GM12878 (cell line): Measurements from ENCODE around the gene CCDC106. TPM values are rescaled to one million over a fixed set of nuclear protein-coding genes. Genes with fewer than 3 reads are reported as not detected.
A peak's percentile ranks its signal among the peaks of the same experiment; 100 is the strongest.

ENCODE experiments used
- ATF7 ChIP-seq: fragments of 450-650 bp; IDR thresholded peaks from 2 replicates; pipeline ENCODE4 v1.6.1; 2016; ENCODE audit warnings: low read depth, mild to moderate bottlenecking
- BACH1 ChIP-seq: fragments of 450-650 bp; IDR thresholded peaks from 2 replicates; pipeline ENCODE4 v1.6.1; 2017; ENCODE audit warnings: mild to moderate bottlenecking, borderline replicate concordance
- BRCA1 ChIP-seq: IDR thresholded peaks from 2 replicates; pipeline ENCODE4 v1.6.1; 2011; ENCODE audit warnings: low read depth, low read length, improper control_type of control experiment
- CTCF ChIP-seq, 3 experiments: IDR thresholded peaks in 2 of 3; conservative IDR thresholded peaks in 1 of 3; 2 replicates each; pipeline ENCODE4 v1.5.1; 2011; ENCODE audit warnings: low read depth in 3 of 3, low read length in 3 of 3, mild to moderate bottlenecking in 3 of 3, control low read depth in 2 of 3, moderate library complexity in 2 of 3, inconsistent platforms in 1 of 3, mixed read lengths in 1 of 3; ENCODE audit not compliant: control insufficient read depth in 2 of 3, insufficient read depth in 1 of 3; ENCODE audit errors: extremely low read depth in 1 of 3
- E2F4 ChIP-seq: IDR thresholded peaks from 2 replicates; pipeline ENCODE4 v1.6.1; 2012; ENCODE audit warnings: low read depth, low read length, improper control_type of control experiment
- ELK1 ChIP-seq: IDR thresholded peaks from 2 replicates; pipeline ENCODE4 v1.6.1; 2012; ENCODE audit warnings: low read depth, low read length, improper control_type of control experiment
- HDGF ChIP-seq: fragments of 450-650 bp; IDR thresholded peaks from 2 replicates; pipeline ENCODE4 v1.6.1; 2016; ENCODE audit warnings: antibody characterized with exemption
- KLF5 ChIP-seq: fragments of 450-650 bp; IDR thresholded peaks from 2 replicates; pipeline ENCODE4 v1.6.1; 2014; ENCODE audit warnings: mild to moderate bottlenecking; ENCODE audit not compliant: partially characterized antibody
- MEF2A ChIP-seq: IDR thresholded peaks from 2 replicates; pipeline ENCODE4 v1.6.1; 2011; ENCODE audit warnings: low read depth, mild to moderate bottlenecking, low read length, moderate library complexity; ENCODE audit not compliant: insufficient read depth
- MYB ChIP-seq: fragments of 150-350 bp; IDR thresholded peaks from 2 replicates; pipeline ENCODE4 v1.6.1; 2014; ENCODE audit warnings: mild to moderate bottlenecking, low read depth, low read length, borderline replicate concordance
- PML ChIP-seq: IDR thresholded peaks from 2 replicates; pipeline ENCODE4 v1.6.1; 2012; ENCODE audit warnings: low read length, inconsistent platforms
- POLR2AphosphoS5 ChIP-seq: IDR thresholded peaks from 2 replicates; pipeline ENCODE4 v1.6.1; 2011; ENCODE audit warnings: mild to moderate bottlenecking, low read length, inconsistent platforms
- RFX5 ChIP-seq: IDR thresholded peaks from 2 replicates; pipeline ENCODE4 v1.6.1; 2011; ENCODE audit warnings: low read depth, low read length, improper control_type of control experiment
- SMARCA5 ChIP-seq: fragments of 450-650 bp; IDR thresholded peaks from 2 replicates; pipeline ENCODE4 v1.6.1; 2017; ENCODE audit warnings: mild to moderate bottlenecking
- SREBF1 ChIP-seq: IDR thresholded peaks from 2 replicates; pipeline ENCODE4 v1.6.1; 2012; ENCODE audit warnings: mild to moderate bottlenecking, low read length
- SREBF2 ChIP-seq: IDR thresholded peaks from 2 replicates; pipeline ENCODE4 v1.6.1; 2012; ENCODE audit warnings: mild to moderate bottlenecking, low read length
- STAT1 ChIP-seq: fragments of 450-650 bp; conservative IDR thresholded peaks from 2 replicates; pipeline ENCODE4 v1.6.1; 2014; ENCODE audit warnings: antibody characterized with exemption, mild to moderate bottlenecking
- TCF12 ChIP-seq: IDR thresholded peaks from 2 replicates; pipeline ENCODE4 v1.6.1; 2011; ENCODE audit warnings: low read depth, mild to moderate bottlenecking, low read length
- TCF3 ChIP-seq: IDR thresholded peaks from 2 replicates; pipeline ENCODE4 v1.6.1; 2012; ENCODE audit warnings: low read depth, mild to moderate bottlenecking, low read length, borderline replicate concordance; ENCODE audit not compliant: insufficient read depth
- TCF7 ChIP-seq: IDR thresholded peaks from 2 replicates; pipeline ENCODE4 v1.6.1; 2014; ENCODE audit warnings: antibody characterized with exemption, borderline replicate concordance
- YBX1 ChIP-seq: fragments of 450-650 bp; IDR thresholded peaks from 2 replicates; pipeline ENCODE4 v1.6.1; 2016; ENCODE audit warnings: antibody characterized with exemption
- ZBTB4 ChIP-seq: fragments of 450-650 bp; formaldehyde crosslinking; IDR thresholded peaks from 2 replicates; pipeline ENCODE4 v1.4.0; 2022; ENCODE audit warnings: mild to moderate bottlenecking, moderate library complexity
- ZZZ3 ChIP-seq: IDR thresholded peaks from 2 replicates; pipeline ENCODE4 v1.6.1; 2011; ENCODE audit warnings: low read depth; ENCODE audit not compliant: control insufficient read depth, insufficient read length
- polyA plus RNA-seq, 11 experiments: library from polyadenylated mRNA; depleted of rRNA in 4 of 11; unstranded in 6 of 11; stranded (reverse) in 5 of 11; fragments of >200 nt; fragmentation: Nextera tagmentation in 4 of 11; fragmentation: Illumina TruSeq in 1 of 11; extraction: Ambion mirVana in 4 of 11; extraction: Trizol in 1 of 11; gene quantifications; 1 replicate in 1 of 11; 2 replicates in 10 of 11; pipeline versions ENCODE4 v1.2.1 to v1.2.3, GENCODE V29; 2011 to 2016; ENCODE audit warnings: inconsistent platforms in 2 of 11, missing spikeins in 2 of 11, low read depth in 1 of 11
- total RNA-seq, 4 experiments: library from RNA; depleted of rRNA in 3 of 4; stranded (reverse); fragments of >200 nt in 3 of 4; fragmentation: Illumina TruSeq in 1 of 4; extraction: Trizol in 1 of 4; gene quantifications; 2 replicates each; pipeline versions ENCODE4 v1.2.1 to v1.2.3, GENCODE V29; 2013 to 2021

The CCDC106 gene
- total and polyA plus RNA-seq, 10 of the 15 experiments (the other 5 are each of a cell fraction or from before 2014, with no cell fraction given): 0.04 to 35.9 (median 19.8) TPM

GRCh38 chr19:55653651-55654322 lies 5.8 kb downstream of the CCDC106 start (continued):
- TF ChIP-seq ZBTB4 (CRISPR knock-in tag): no peak
- TF ChIP-seq CTCF (IDR thresholded peaks at IDR 0.05 in 2 of 3, conservative IDR thresholded peaks at IDR 0.05 in 1 of 3; ENCODE audit: control insufficient read depth in 2 of 3, extremely low read depth in 1 of 3, insufficient read depth in 1 of 3, low read depth in 3 of 3, low read length in 3 of 3): peak; percentile 100; a peak in 5 of 6 replicates
- TF ChIP-seq YBX1: no peak
- TF ChIP-seq ATF7: peak; percentile 75; the same call in 1 of the 2 replicates
- peak; percentile 77 for TF ChIP-seq KLF5
- TF ChIP-seq HDGF: peak; percentile 1; the same call in 1 of the 2 replicates
- no peak for TF ChIP-seq SREBF2
- 0 out of 2 replicates have a peak, but pooled peaks have one; percentile 34 for TF ChIP-seq TCF12
- 0 out of 2 replicates have a peak, but pooled peaks have one; percentile 7 for TF ChIP-seq MEF2A
- no peak for TF ChIP-seq ZZZ3
- TF ChIP-seq BACH1: peak; percentile 85
- 0 out of 2 replicates have a peak, but pooled peaks have one; percentile 25 for TF ChIP-seq E2F4
- TF ChIP-seq SMARCA5: peak; percentile 99
- no peak for TF ChIP-seq BRCA1
- TF ChIP-seq STAT1: 0 out of 2 replicates have a peak, but pooled peaks have one; percentile 49
- TF ChIP-seq ELK1: peak; percentile 99
- peak; percentile 61; the same call in 1 of the 2 replicates for TF ChIP-seq MYB
- peak; percentile 56; the same call in 1 of the 2 replicates for TF ChIP-seq RFX5
- TF ChIP-seq POLR2AphosphoS5: peak; percentile 84
- 0 out of 2 replicates have a peak, but pooled peaks have one; percentile 12 for TF ChIP-seq SREBF1
- peak; percentile 88; the same call in 1 of the 2 replicates for TF ChIP-seq PML
- TF ChIP-seq TCF3: 0 out of 2 replicates have a peak, but pooled peaks have one; percentile 47
- no peak for TF ChIP-seq TCF7
